HepG2 (cell line): Measurements from ENCODE around the gene GNAS-AS1. TPM values are rescaled to one million over a fixed set of nuclear protein-coding genes. Genes with fewer than 3 reads are reported as not detected.

Experiments used
- ATAC-seq: fragments of 200-7000 bp; cut with Tn5 transposase; 3 replicates; pipeline ENCODE4 v1.9.1; 2020; ENCODE audit warnings: mild to moderate bottlenecking, moderate library complexity
- BruUV-seq: library from RNA; stranded (reverse); fragments of 400-500 nt; replicated peaks from 2 replicates; lab custom pipeline; 2021; lab: Mats Ljungman, UMichigan
- CTCF ChIA-PET: fragments of 300-600 bp; formaldehyde crosslinking; extraction: SDS; loops from one replicate; lab custom pipeline; 2021; ENCODE audit warnings: low total read pairs, inconsistent platforms, low intra/inter-chr PET ratio; lab: Yijun Ruan, JAX
- POLR2A ChIA-PET: fragments of 350-600 bp; sonication (Branson Sonifier 250); formaldehyde crosslinking; loops from one replicate; lab custom pipeline; 2020; ENCODE audit warnings: antibody characterized with exemption, inconsistent platforms; lab: Yijun Ruan, JAX
- DNase-seq: peaks from one replicate; pipeline ENCODE4 v3.0.0-alpha.2; 2015; ENCODE audit warnings: low spot score
- FAIRE-seq: peaks from 3 replicates; lab custom pipeline; 2011; peaks lifted over from hg19 to GRCh38; lab: Jason Lieb, UNC
- H2AFZ ChIP-seq: one replicate; pipeline ENCODE4 v1.6.1; 2011; ENCODE audit warnings: low read length, inconsistent platforms
- H3K27ac ChIP-seq: fragments of 300-600 bp; 3 replicates; pipeline ENCODE4 v1.8.0; 2011; ENCODE audit warnings: mixed run types, mild to moderate bottlenecking, mixed read lengths, low read length, inconsistent platforms; ENCODE audit not compliant: insufficient read depth; ENCODE audit errors: extremely low read length
- H3K27me3 ChIP-seq, 2 experiments: fragments of 200-600 bp in 1 of 2; 2 replicates in 1 of 2; 3 replicates in 1 of 2; pipeline versions ENCODE4 v1.6.0 to v1.8.0; 2011; ENCODE audit warnings: low read length in 2 of 2, mild to moderate bottlenecking in 2 of 2, moderate library complexity in 2 of 2, inconsistent platforms in 1 of 2; ENCODE audit not compliant: insufficient read depth in 2 of 2, control insufficient read depth in 1 of 2
- H3K36me3 ChIP-seq, 2 experiments: fragments of 200-600 bp in 1 of 2; replicated peaks in 1 of 2; 2 replicates in 1 of 2; 3 replicates in 1 of 2; pipeline versions ENCODE4 v1.5.1 to v1.8.0; 2011; ENCODE audit warnings: low read length in 2 of 2, inconsistent platforms in 1 of 2; ENCODE audit not compliant: insufficient read depth in 2 of 2, control insufficient read depth in 1 of 2
- H3K4me1 ChIP-seq: 2 replicates; pipeline ENCODE4 v1.5.1; 2012; ENCODE audit warnings: low read length, inconsistent platforms; ENCODE audit not compliant: insufficient read depth
- H3K4me2 ChIP-seq: 2 replicates; pipeline ENCODE4 v1.6.0; 2011; ENCODE audit warnings: low read depth, low read length, inconsistent platforms
- H3K4me3 ChIP-seq, 3 experiments: fragments of 200-600 bp in 1 of 3; sonication (generic), shearing (Covaris generic) in 1 of 3; replicated peaks in 1 of 3; 2 replicates each; pipeline ENCODE4 v1.5.1; 2011 to 2016; ENCODE audit warnings: low read length in 3 of 3, inconsistent platforms in 2 of 3, low read depth in 2 of 3, mild to moderate bottlenecking in 2 of 3, control low read depth in 1 of 3, mixed read lengths in 1 of 3; ENCODE audit not compliant: insufficient read depth in 1 of 3
- H3K79me2 ChIP-seq: one replicate; pipeline ENCODE4 v1.6.1; 2011; ENCODE audit warnings: low read length, inconsistent platforms; ENCODE audit not compliant: insufficient read depth
- H3K9ac ChIP-seq: 2 replicates; pipeline ENCODE4 v1.6.0; 2011; ENCODE audit warnings: mild to moderate bottlenecking, low read depth, low read length, inconsistent platforms; ENCODE audit not compliant: insufficient read depth
- H3K9me3 ChIP-seq: 2 replicates; pipeline ENCODE4 v1.5.1; 2012; ENCODE audit warnings: mild to moderate bottlenecking, low read length
- H4K20me1 ChIP-seq: 2 replicates; pipeline ENCODE4 v1.6.0; 2011; ENCODE audit warnings: inconsistent platforms, mild to moderate bottlenecking, low read length, moderate library complexity; ENCODE audit not compliant: insufficient read depth
- CSRNP1 ChIP-seq: sonication (generic); formaldehyde crosslinking; IDR thresholded peaks from 2 replicates; pipeline ENCODE4 v1.8.1; 2023; ENCODE audit warnings: mild to moderate bottlenecking, missing genetic modification reagents
- FOXK1 ChIP-seq: sonication (generic); formaldehyde crosslinking; IDR thresholded peaks from 2 replicates; pipeline ENCODE4 v1.4.0; 2020; ENCODE audit warnings: low read depth, missing genetic modification reagents, borderline replicate concordance
- NFYC ChIP-seq: IDR thresholded peaks from 2 replicates; pipeline ENCODE4 v1.6.1; 2016; ENCODE audit warnings: missing genetic modification reagents, missing compliant biosample characterization
- TOE1 ChIP-seq: sonication (generic); formaldehyde crosslinking; IDR thresholded peaks from 2 replicates; pipeline ENCODE4 v1.4.0; 2020; ENCODE audit warnings: mild to moderate bottlenecking, missing genetic modification reagents
- ZNF251 ChIP-seq: sonication (generic); formaldehyde crosslinking; IDR thresholded peaks from 2 replicates; pipeline ENCODE4 v1.9.0; 2021; ENCODE audit warnings: mild to moderate bottlenecking, missing genetic modification reagents
- ZNF496 ChIP-seq: sonication (generic); formaldehyde crosslinking; IDR thresholded peaks from 2 replicates; pipeline ENCODE4 v1.8.1; 2023; ENCODE audit warnings: mild to moderate bottlenecking, moderate library complexity, missing genetic modification reagents; ENCODE audit not compliant: insufficient replicate concordance
- ZNF598 ChIP-seq: sonication (generic); formaldehyde crosslinking; IDR thresholded peaks from 2 replicates; pipeline ENCODE4 v1.5.1; 2020; ENCODE audit warnings: mild to moderate bottlenecking, missing genetic modification reagents, borderline replicate concordance
- WGBS: methylation state at CpG from one replicate; pipeline ENCODE4 v1.1.6; 2017; ENCODE audit warnings: low lambda C conversion rate; 5-methylcytosine and 5-hydroxymethylcytosine counted together
- in situ Hi-C: cut with HindIII; loops from 2 replicates; pipeline ENCODE4 v1.10.0; 2017; ENCODE audit warnings: low pct_unique_long_range_greater_than_20kb; ENCODE audit not compliant: extremely low pct_ligation_motif_present
- intact Hi-C: fragments of 100-400 bp; cut with micrococcal nuclease; formaldehyde crosslinking; loops from one replicate; pipeline ENCODE4 v1.10.0; 2022; ENCODE audit not compliant: unreplicated experiment
- polyA plus RNA-seq, 8 experiments: library from polyadenylated mRNA; depleted of rRNA in 3 of 8; stranded (reverse) in 7 of 8; unstranded in 1 of 8; fragments of >200 nt; fragmentation: Illumina TruSeq in 4 of 8; extraction: Trizol in 4 of 8; gene quantifications; 2 replicates each; pipeline versions ENCODE4 v1.2.1 to v1.2.3, GENCODE V29; 2011 to 2016; ENCODE audit warnings: low read depth in 4 of 8, missing spikeins in 1 of 8, mixed read lengths in 1 of 8; ENCODE audit not compliant: insufficient read depth in 1 of 8
- total RNA-seq, 5 experiments: library from RNA; depleted of rRNA; stranded (reverse); fragments of >200 nt; fragmentation: Illumina TruSeq; extraction: Trizol; gene quantifications; 2 replicates each; pipeline ENCODE4 v1.2.3, GENCODE V29; 2016; ENCODE audit warnings: low read depth in 1 of 5

GNAS-AS1 gene
- total and polyA plus RNA-seq, 2 of the 13 experiments (the other 11 are each of a cell fraction or from before 2014, with no cell fraction given) = not detected

GRCh38 chr20:58795181-58795922 is 55.4 kb downstream of the GNAS-AS1 start:
- in situ Hi-C loops = no loop called here
- DNase-seq (no peak), ATAC-seq (peak; percentile 11; the same call in 1 of the 3 replicates), FAIRE-seq (no peak)
- Histone ChIP-seq H3K9me3 (no peaks in the 10 kb centered on the region), H2AFZ (no peak overlapping the region), H3K9ac (no peak overlapping the region), H3K4me1 (no peaks in the 10 kb centered on the region), H3K27ac (no peak overlapping the region), H3K4me3 (no peak overlapping the region), H3K27me3 (peaks cover 31 to 85% of the 10 kb centered on the region in 2 experiments; a peak in 4 of 5 replicates), H3K79me2 (no peaks in the 10 kb centered on the region), H4K20me1 (no peaks in the 10 kb centered on the region), H3K36me3 (no peaks in the 10 kb centered on the region), H3K4me2 (no peak overlapping the region)
- WGBS = 60% methylated on average over 18 of the region's 20 CpGs
- no TSS peak for BruUV-seq
- TF ChIP-seq TOE1 (CRISPR knock-in tag) (no peak), ZNF496 (CRISPR knock-in tag) (no peak), CSRNP1 (no peak), ZNF251 (CRISPR knock-in tag) (no peak), NFYC (CRISPR knock-in tag) (no peak), FOXK1 (no peak), ZNF598 (CRISPR knock-in tag) (no peak)
- ChIA-PET POLR2A (no interaction called here), CTCF (no interaction called here)
- intact Hi-C loops = no loop called here
